ENCODE data around the gene TCHP.

The TCHP gene

GRCh38 chr12:109915171-109916040, 15.3 kb downstream of the TCHP start:
- Histone ChIP-seq H3K27ac (ENCODE audit: low read depth, low read length) (no peak overlapping the region), H3K4me3 (ENCODE audit: low read depth in 1 of 2, low read length in 2 of 2) (no peak overlapping the region), H3K9me3 (ENCODE audit: low read length) (no peaks in the 10 kb centered on the region), H3K36me3 (ENCODE audit: insufficient read depth, low read length) (peaks cover 81% of the 10 kb centered on the region), H3K27me3 (ENCODE audit: control insufficient read depth in 1 of 2, insufficient read depth in 2 of 2, low read length in 2 of 2) (no peaks in the 10 kb centered on the region), H3K4me1 (ENCODE audit: insufficient read depth, low read length) (no peaks in the 10 kb centered on the region), H3K9ac (ENCODE audit: low read length) (no peak overlapping the region)

GRCh38 chr12:109916045-109916444, 16.0 kb downstream of the TCHP start:
- H3K4me1 ChIP-seq (ENCODE audit: insufficient read depth, low read length) = no peaks in the 10 kb centered on the region
- H3K9ac ChIP-seq (ENCODE audit: low read length) = no peak overlapping the region
- peaks cover 80% of the 10 kb centered on the region for H3K36me3 ChIP-seq (ENCODE audit: insufficient read depth, low read length)
- no peaks in the 10 kb centered on the region for H3K9me3 ChIP-seq (ENCODE audit: low read length)
- no peaks in the 10 kb centered on the region for H3K27me3 ChIP-seq (ENCODE audit: control insufficient read depth in 1 of 2, insufficient read depth in 2 of 2, low read length in 2 of 2)
- H3K27ac ChIP-seq (ENCODE audit: low read depth, low read length) = no peak overlapping the region
- no peak overlapping the region for H3K4me3 ChIP-seq (ENCODE audit: low read depth in 1 of 2, low read length in 2 of 2)

- Histone ChIP-seq H3K4me3 (ENCODE audit: low read depth in 1 of 2, low read length in 2 of 2) (no peak overlapping the region), H3K27me3 (ENCODE audit: control insufficient read depth in 1 of 2, insufficient read depth in 2 of 2, low read length in 2 of 2) (no peaks in the 10 kb centered on the region), H3K9ac (ENCODE audit: low read length) (no peak overlapping the region), H3K27ac (ENCODE audit: low read depth, low read length) (no peak overlapping the region), H3K9me3 (ENCODE audit: low read length) (no peaks in the 10 kb centered on the region), H3K36me3 (ENCODE audit: insufficient read depth, low read length) (peaks cover 53% of the 10 kb centered on the region), H3K4me1 (ENCODE audit: insufficient read depth, low read length) (no peaks in the 10 kb centered on the region)
Observed at GRCh38 chr12:109919456-109919855, 19.4 kb downstream of the TCHP start.

GRCh38 chr12:109920261-109920780, 20.2 kb downstream of the TCHP start:
- Histone ChIP-seq H3K27me3 (ENCODE audit: control insufficient read depth in 1 of 2, insufficient read depth in 2 of 2, low read length in 2 of 2) (no peaks in the 10 kb centered on the region), H3K4me1 (ENCODE audit: insufficient read depth, low read length) (no peaks in the 10 kb centered on the region), H3K9me3 (ENCODE audit: low read length) (no peaks in the 10 kb centered on the region), H3K9ac (ENCODE audit: low read length) (no peak overlapping the region), H3K36me3 (ENCODE audit: insufficient read depth, low read length) (peaks cover 44% of the 10 kb centered on the region), H3K4me3 (ENCODE audit: low read depth in 1 of 2, low read length in 2 of 2) (no peak overlapping the region), H3K27ac (ENCODE audit: low read depth, low read length) (no peak overlapping the region)

GRCh38 chr12:109921982-109922381, 21.9 kb downstream of the TCHP start:
- no peak overlapping the region for H3K27ac ChIP-seq (ENCODE audit: low read depth, low read length)
- no peaks in the 10 kb centered on the region for H3K4me1 ChIP-seq (ENCODE audit: insufficient read depth, low read length)
- no peaks in the 10 kb centered on the region for H3K27me3 ChIP-seq (ENCODE audit: control insufficient read depth in 1 of 2, insufficient read depth in 2 of 2, low read length in 2 of 2)
- H3K36me3 ChIP-seq (ENCODE audit: insufficient read depth, low read length) = peaks cover 27% of the 10 kb centered on the region
- no peak overlapping the region for H3K4me3 ChIP-seq (ENCODE audit: low read depth in 1 of 2, low read length in 2 of 2)
- H3K9me3 ChIP-seq (ENCODE audit: low read length) = no peaks in the 10 kb centered on the region
- H3K9ac ChIP-seq (ENCODE audit: low read length) = no peak overlapping the region

GRCh38 chr12:109923038-109923437, 23.0 kb downstream of the TCHP start:
- no peaks in the 10 kb centered on the region for H3K9me3 ChIP-seq (ENCODE audit: low read length)
- H3K9ac ChIP-seq (ENCODE audit: low read length) = no peak overlapping the region
- H3K4me1 ChIP-seq (ENCODE audit: insufficient read depth, low read length) = no peaks in the 10 kb centered on the region
- H3K4me3 ChIP-seq (ENCODE audit: low read depth in 1 of 2, low read length in 2 of 2) = no peak overlapping the region
- no peak overlapping the region for H3K27ac ChIP-seq (ENCODE audit: low read depth, low read length)
- no peaks in the 10 kb centered on the region for H3K27me3 ChIP-seq (ENCODE audit: control insufficient read depth in 1 of 2, insufficient read depth in 2 of 2, low read length in 2 of 2)
- H3K36me3 ChIP-seq (ENCODE audit: insufficient read depth, low read length) = peaks cover 19% of the 10 kb centered on the region

- no peaks in the 10 kb centered on the region for H3K4me1 ChIP-seq (ENCODE audit: insufficient read depth, low read length)
- no peak overlapping the region for H3K27ac ChIP-seq (ENCODE audit: low read depth, low read length)
- H3K4me3 ChIP-seq (ENCODE audit: low read depth in 1 of 2, low read length in 2 of 2) = no peak overlapping the region
- no peaks in the 10 kb centered on the region for H3K9me3 ChIP-seq (ENCODE audit: low read length)
- no peaks in the 10 kb centered on the region for H3K27me3 ChIP-seq (ENCODE audit: control insufficient read depth in 1 of 2, insufficient read depth in 2 of 2, low read length in 2 of 2)
- no peak overlapping the region for H3K9ac ChIP-seq (ENCODE audit: low read length)
- peaks cover 12% of the 10 kb centered on the region for H3K36me3 ChIP-seq (ENCODE audit: insufficient read depth, low read length)
Observed at GRCh38 chr12:109923481-109924245, 23.6 kb downstream of the TCHP start.

GRCh38 chr12:109925185-109925840, 25.2 kb downstream of the TCHP start:
- Histone ChIP-seq H3K27me3 (ENCODE audit: control insufficient read depth in 1 of 2, insufficient read depth in 2 of 2, low read length in 2 of 2) (no peaks in the 10 kb centered on the region), H3K36me3 (ENCODE audit: insufficient read depth, low read length) (peaks cover 11% of the 10 kb centered on the region), H3K9ac (ENCODE audit: low read length) (no peak overlapping the region), H3K4me3 (ENCODE audit: low read depth in 1 of 2, low read length in 2 of 2) (no peak overlapping the region), H3K4me1 (ENCODE audit: insufficient read depth, low read length) (no peaks in the 10 kb centered on the region), H3K27ac (ENCODE audit: low read depth, low read length) (no peak overlapping the region), H3K9me3 (ENCODE audit: low read length) (no peaks in the 10 kb centered on the region)

GRCh38 chr12:109926016-109926415, 25.9 kb downstream of the TCHP start:
- H3K9ac ChIP-seq (ENCODE audit: low read length) = no peak overlapping the region
- H3K4me3 ChIP-seq (ENCODE audit: low read depth in 1 of 2, low read length in 2 of 2) = no peak overlapping the region
- no peaks in the 10 kb centered on the region for H3K4me1 ChIP-seq (ENCODE audit: insufficient read depth, low read length)
- H3K27ac ChIP-seq (ENCODE audit: low read depth, low read length) = no peak overlapping the region
- peaks cover 12% of the 10 kb centered on the region for H3K36me3 ChIP-seq (ENCODE audit: insufficient read depth, low read length)
- no peaks in the 10 kb centered on the region for H3K27me3 ChIP-seq (ENCODE audit: control insufficient read depth in 1 of 2, insufficient read depth in 2 of 2, low read length in 2 of 2)
- no peaks in the 10 kb centered on the region for H3K9me3 ChIP-seq (ENCODE audit: low read length)

- no peaks in the 10 kb centered on the region for H3K9me3 ChIP-seq (ENCODE audit: low read length)
- no peaks in the 10 kb centered on the region for H3K27me3 ChIP-seq (ENCODE audit: control insufficient read depth in 1 of 2, insufficient read depth in 2 of 2, low read length in 2 of 2)
- no peak overlapping the region for H3K4me3 ChIP-seq (ENCODE audit: low read depth in 1 of 2, low read length in 2 of 2)
- no peak overlapping the region for H3K9ac ChIP-seq (ENCODE audit: low read length)
- no peaks in the 10 kb centered on the region for H3K4me1 ChIP-seq (ENCODE audit: insufficient read depth, low read length)
- no peak overlapping the region for H3K27ac ChIP-seq (ENCODE audit: low read depth, low read length)
- peaks cover 18% of the 10 kb centered on the region for H3K36me3 ChIP-seq (ENCODE audit: insufficient read depth, low read length)
Observed at GRCh38 chr12:109926488-109927210, 26.6 kb downstream of the TCHP start.

GRCh38 chr12:109927622-109928021, 27.5 kb downstream of the TCHP start:
- H3K36me3 ChIP-seq (ENCODE audit: insufficient read depth, low read length) = peaks cover 28% of the 10 kb centered on the region
- no peak overlapping the region for H3K27ac ChIP-seq (ENCODE audit: low read depth, low read length)

More at GRCh38 chr12:109927622-109928021, 27.5 kb downstream of the TCHP start:
- Histone ChIP-seq H3K9ac (ENCODE audit: low read length) (no peak overlapping the region), H3K27me3 (ENCODE audit: control insufficient read depth in 1 of 2, insufficient read depth in 2 of 2, low read length in 2 of 2) (no peaks in the 10 kb centered on the region), H3K9me3 (ENCODE audit: low read length) (no peaks in the 10 kb centered on the region), H3K4me3 (ENCODE audit: low read depth in 1 of 2, low read length in 2 of 2) (no peak overlapping the region), H3K4me1 (ENCODE audit: insufficient read depth, low read length) (no peaks in the 10 kb centered on the region)

All from muscle layer of colon (tissue), 2 donors.